ENCODE measurements around the gene SEMA6A. TPM values are rescaled to one million over a fixed set of nuclear protein-coding genes. Genes with fewer than 3 reads are reported as not detected.

SEMA6A gene
- total and polyA plus RNA-seq, 5 donors from 2014 or later, result 0.15 to 1.4 (median 0.54) TPM; not detected in 1

DNA sequence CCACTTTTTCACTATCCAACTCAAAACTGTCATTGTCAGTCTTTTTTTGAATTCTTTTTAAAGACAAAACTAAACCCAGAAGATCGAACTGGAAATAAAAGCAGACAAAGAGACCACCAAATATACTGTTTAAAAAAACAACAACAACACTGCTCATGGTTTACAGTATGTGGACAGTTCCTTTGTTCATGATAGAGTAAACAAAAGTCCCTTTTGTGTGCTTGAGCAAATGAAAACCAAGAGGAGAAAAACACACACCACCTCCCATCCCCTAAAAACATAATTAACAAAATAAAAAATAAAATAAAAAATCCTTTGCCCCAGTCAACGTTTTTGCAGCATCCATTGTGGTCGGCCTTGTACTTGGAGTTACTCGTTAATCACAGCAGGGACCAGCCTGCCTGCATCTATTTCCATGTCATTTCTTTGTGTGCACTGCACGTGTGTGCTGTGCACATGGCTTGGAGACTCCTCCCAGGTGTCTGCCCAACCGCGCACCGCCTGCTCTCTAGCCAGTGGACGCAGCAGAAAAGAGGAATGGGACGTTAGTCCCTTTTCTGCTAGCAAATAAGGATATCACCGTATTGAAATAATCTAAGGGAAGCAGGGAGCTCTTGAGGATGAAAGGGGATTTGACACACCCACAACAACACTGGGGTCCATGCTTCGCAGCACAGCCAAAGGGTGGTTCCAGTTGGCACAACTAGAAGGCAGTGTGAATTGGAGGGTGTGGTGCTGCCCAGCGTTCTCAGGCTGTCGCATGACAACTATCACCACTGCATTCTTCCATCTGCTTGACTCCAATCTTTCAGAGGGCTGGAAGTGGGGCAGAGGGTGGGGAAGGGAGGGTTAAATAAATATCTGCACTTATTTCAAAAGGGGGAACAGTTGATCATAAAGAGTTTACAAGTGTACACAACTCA, 130.0 kb downstream of the SEMA6A start:
- Mint-ChIP-seq H3K4me3 (no peak overlapping the region), H3K27ac (no peak overlapping the region), H3K36me3 (peaks cover 25% of the 10 kb centered on the region), H3K27me3 (no peaks in the 10 kb centered on the region), H3K9me3 (no peaks in the 10 kb centered on the region), H3K4me1 (no peaks in the 10 kb centered on the region)
- no peak for ATAC-seq (ENCODE audit: low read depth in 2 of 2)
- Histone ChIP-seq H3K4me3 (ENCODE audit: low read depth, low read length) (no peak overlapping the region), H3K36me3 (ENCODE audit: control insufficient read depth, insufficient read depth, low read length) (peaks cover 2% of the 10 kb centered on the region), H3K4me1 (ENCODE audit: control insufficient read depth, insufficient read depth, low read length, poor library complexity, severe bottlenecking) (no peaks in the 10 kb centered on the region), H3K27me3 (ENCODE audit: control insufficient read depth, insufficient read depth, low read length) (no peaks in the 10 kb centered on the region), H3K9me3 (ENCODE audit: control insufficient read depth in 2 of 2, low read length in 2 of 2) (no peaks in the 10 kb centered on the region), H3K27ac (ENCODE audit: insufficient read depth, low read length, poor library complexity, severe bottlenecking) (no peak overlapping the region)
- no peak for DNase-seq

DNA sequence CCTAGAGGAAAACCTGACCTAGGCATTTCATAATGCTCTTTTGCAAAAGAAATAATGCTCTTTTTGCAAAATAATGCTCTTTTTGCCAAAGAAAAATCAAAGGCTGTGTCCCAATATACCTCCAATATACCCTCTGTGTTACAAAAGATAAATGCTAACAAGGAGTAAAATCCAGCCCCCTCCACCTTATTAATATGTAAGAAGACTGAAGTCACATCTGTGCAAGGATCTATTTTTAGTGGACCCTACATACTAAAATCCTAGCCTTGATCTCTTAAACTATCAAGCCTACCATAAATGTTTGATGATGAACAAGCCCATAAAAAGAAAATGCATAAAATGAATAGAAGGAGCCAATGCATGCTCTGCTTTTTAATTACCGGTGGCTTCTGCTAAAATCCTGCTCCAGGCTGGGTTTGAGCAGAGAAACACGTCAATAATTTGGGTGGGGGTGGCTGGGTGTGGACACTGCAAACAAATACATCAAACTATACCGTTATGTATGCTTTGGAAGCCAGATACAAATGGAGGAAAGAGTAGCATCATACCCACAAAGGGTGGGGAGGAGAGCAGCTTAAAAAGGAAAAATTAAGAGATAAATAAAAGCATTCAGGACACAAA, 131.6 kb downstream of the SEMA6A start:
- Histone ChIP-seq H3K27me3 (ENCODE audit: control insufficient read depth, insufficient read depth, low read length) (no peaks in the 10 kb centered on the region), H3K9me3 (ENCODE audit: control insufficient read depth in 2 of 2, low read length in 2 of 2) (no peaks in the 10 kb centered on the region), H3K4me3 (ENCODE audit: low read depth, low read length) (no peak overlapping the region), H3K4me1 (ENCODE audit: control insufficient read depth, insufficient read depth, low read length, poor library complexity, severe bottlenecking) (no peaks in the 10 kb centered on the region), H3K36me3 (ENCODE audit: control insufficient read depth, insufficient read depth, low read length) (peaks cover 2% of the 10 kb centered on the region), H3K27ac (ENCODE audit: insufficient read depth, low read length, poor library complexity, severe bottlenecking) (no peak overlapping the region)
- H3K4me1 Mint-ChIP-seq, result no peaks in the 10 kb centered on the region
- ATAC-seq (ENCODE audit: low read depth in 2 of 2) (no peak), DNase-seq (no peak)
- H3K4me3 Mint-ChIP-seq, result no peak overlapping the region
- no peak overlapping the region for H3K27ac Mint-ChIP-seq
- no peaks in the 10 kb centered on the region for H3K27me3 Mint-ChIP-seq
- H3K9me3 Mint-ChIP-seq, result no peaks in the 10 kb centered on the region
- H3K36me3 Mint-ChIP-seq, result peaks cover 16% of the 10 kb centered on the region

DNA sequence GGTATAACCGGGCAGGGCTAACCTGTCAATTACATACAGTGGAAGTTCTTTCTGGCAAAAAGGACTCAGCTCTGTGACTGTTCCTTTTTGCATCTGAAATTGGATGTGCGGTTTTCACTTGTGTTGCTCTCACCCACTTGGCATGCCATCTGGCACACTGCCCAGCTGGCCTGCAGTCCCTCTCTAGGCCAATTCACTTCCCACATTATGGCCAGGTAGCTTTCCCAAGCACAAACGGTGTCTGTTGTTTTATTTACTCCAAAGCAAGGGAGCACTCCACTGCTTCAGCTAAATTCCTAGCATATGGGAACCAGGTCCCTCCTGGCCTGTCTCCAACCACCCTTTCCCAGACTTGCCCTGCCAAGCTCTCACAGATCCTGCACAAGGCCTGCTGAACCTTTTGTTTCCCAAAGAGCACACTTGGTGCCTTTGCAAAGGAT, 132.5 kb downstream of the SEMA6A start:
- no peak for ATAC-seq (ENCODE audit: low read depth in 2 of 2)
- Histone ChIP-seq H3K27ac (ENCODE audit: insufficient read depth, low read length, poor library complexity, severe bottlenecking) (no peak overlapping the region), H3K9me3 (ENCODE audit: control insufficient read depth in 2 of 2, low read length in 2 of 2) (no peaks in the 10 kb centered on the region), H3K36me3 (ENCODE audit: control insufficient read depth, insufficient read depth, low read length) (peaks cover 2% of the 10 kb centered on the region), H3K4me1 (ENCODE audit: control insufficient read depth, insufficient read depth, low read length, poor library complexity, severe bottlenecking) (no peaks in the 10 kb centered on the region), H3K4me3 (ENCODE audit: low read depth, low read length) (no peak overlapping the region), H3K27me3 (ENCODE audit: control insufficient read depth, insufficient read depth, low read length) (no peaks in the 10 kb centered on the region)
- no peaks in the 10 kb centered on the region for H3K27me3 Mint-ChIP-seq
- no peak for DNase-seq
- no peak overlapping the region for H3K4me3 Mint-ChIP-seq
- no peaks in the 10 kb centered on the region for H3K9me3 Mint-ChIP-seq
- H3K36me3 Mint-ChIP-seq, result peaks cover 20% of the 10 kb centered on the region
- no peak overlapping the region for H3K27ac Mint-ChIP-seq
- no peaks in the 10 kb centered on the region for H3K4me1 Mint-ChIP-seq

DNA sequence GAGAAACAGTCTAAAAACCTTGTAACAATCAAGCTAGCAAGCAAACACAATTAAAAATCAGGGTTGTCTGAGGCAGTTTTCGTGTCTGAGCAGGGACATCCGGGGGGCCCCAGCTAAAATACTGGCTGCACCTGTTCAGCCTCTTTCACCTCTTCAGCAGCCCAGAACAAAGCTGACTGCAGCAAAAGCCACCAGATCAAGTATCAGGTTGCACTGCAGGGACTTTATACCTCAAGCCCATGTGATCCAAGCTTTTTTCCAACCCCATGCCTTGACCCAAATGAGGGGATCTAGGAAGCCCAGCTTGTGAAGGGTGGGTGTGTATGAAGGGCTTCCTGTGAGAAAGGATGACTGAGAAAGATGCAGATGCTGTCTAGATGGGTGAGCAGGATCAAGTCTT, 133.4 kb downstream of the SEMA6A start:
- no peak overlapping the region for H3K4me3 Mint-ChIP-seq
- no peaks in the 10 kb centered on the region for H3K4me1 Mint-ChIP-seq
- peaks cover 26% of the 10 kb centered on the region for H3K36me3 Mint-ChIP-seq
- Histone ChIP-seq H3K27ac (ENCODE audit: insufficient read depth, low read length, poor library complexity, severe bottlenecking) (no peak overlapping the region), H3K27me3 (ENCODE audit: control insufficient read depth, insufficient read depth, low read length) (no peaks in the 10 kb centered on the region), H3K4me1 (ENCODE audit: control insufficient read depth, insufficient read depth, low read length, poor library complexity, severe bottlenecking) (no peaks in the 10 kb centered on the region), H3K9me3 (ENCODE audit: control insufficient read depth in 2 of 2, low read length in 2 of 2) (no peaks in the 10 kb centered on the region), H3K36me3 (ENCODE audit: control insufficient read depth, insufficient read depth, low read length) (no peaks in the 10 kb centered on the region), H3K4me3 (ENCODE audit: low read depth, low read length) (no peak overlapping the region)
- DNase-seq (no peak), ATAC-seq (ENCODE audit: low read depth in 2 of 2) (no peak)
- no peak overlapping the region for H3K27ac Mint-ChIP-seq
- H3K9me3 Mint-ChIP-seq, result no peaks in the 10 kb centered on the region
- no peaks in the 10 kb centered on the region for H3K27me3 Mint-ChIP-seq

DNA sequence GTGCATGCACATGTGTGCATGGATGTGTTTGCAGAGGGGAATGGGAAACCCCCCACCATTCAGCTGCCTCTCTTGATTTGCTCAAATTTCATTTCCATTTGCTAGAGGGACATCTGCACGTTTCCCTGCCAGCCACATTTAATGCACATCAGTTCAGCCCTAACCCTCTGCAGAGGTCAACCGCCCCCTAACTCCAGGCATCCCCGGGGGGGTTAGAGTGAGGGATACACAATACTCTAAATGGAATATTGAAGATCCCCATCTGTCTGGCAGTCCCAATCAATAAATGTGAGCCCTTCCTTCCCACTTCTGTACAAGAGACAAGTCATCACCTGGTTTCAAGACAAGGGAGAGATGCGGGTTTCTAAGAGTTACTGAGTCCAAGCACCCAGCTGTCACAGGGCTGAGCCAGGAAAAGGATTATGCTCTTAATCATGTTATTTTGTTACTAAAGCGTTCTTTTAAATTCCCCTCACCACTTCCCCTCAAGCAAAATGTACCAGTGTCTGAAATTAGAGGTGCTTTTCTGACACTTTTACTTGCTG, 134.1 kb downstream of the SEMA6A start:
- no peak for DNase-seq
- no peaks in the 10 kb centered on the region for H3K36me3 ChIP-seq (ENCODE audit: control insufficient read depth, insufficient read depth, low read length)
- H3K4me3 ChIP-seq (ENCODE audit: low read depth, low read length), result no peak overlapping the region
- H3K27ac Mint-ChIP-seq, result no peak overlapping the region
- no peaks in the 10 kb centered on the region for H3K4me1 Mint-ChIP-seq
- H3K27me3 Mint-ChIP-seq, result no peaks in the 10 kb centered on the region
- H3K4me1 ChIP-seq (ENCODE audit: control insufficient read depth, insufficient read depth, low read length, poor library complexity, severe bottlenecking), result no peaks in the 10 kb centered on the region
- H3K27me3 ChIP-seq (ENCODE audit: control insufficient read depth, insufficient read depth, low read length), result no peaks in the 10 kb centered on the region
- H3K36me3 Mint-ChIP-seq, result peaks cover 33% of the 10 kb centered on the region
- no peak overlapping the region for H3K4me3 Mint-ChIP-seq
- H3K9me3 ChIP-seq (ENCODE audit: control insufficient read depth in 2 of 2, low read length in 2 of 2), result no peaks in the 10 kb centered on the region
- H3K9me3 Mint-ChIP-seq, result no peaks in the 10 kb centered on the region
- no peak overlapping the region for H3K27ac ChIP-seq (ENCODE audit: insufficient read depth, low read length, poor library complexity, severe bottlenecking)
- no peak for ATAC-seq (ENCODE audit: low read depth in 2 of 2)

DNA sequence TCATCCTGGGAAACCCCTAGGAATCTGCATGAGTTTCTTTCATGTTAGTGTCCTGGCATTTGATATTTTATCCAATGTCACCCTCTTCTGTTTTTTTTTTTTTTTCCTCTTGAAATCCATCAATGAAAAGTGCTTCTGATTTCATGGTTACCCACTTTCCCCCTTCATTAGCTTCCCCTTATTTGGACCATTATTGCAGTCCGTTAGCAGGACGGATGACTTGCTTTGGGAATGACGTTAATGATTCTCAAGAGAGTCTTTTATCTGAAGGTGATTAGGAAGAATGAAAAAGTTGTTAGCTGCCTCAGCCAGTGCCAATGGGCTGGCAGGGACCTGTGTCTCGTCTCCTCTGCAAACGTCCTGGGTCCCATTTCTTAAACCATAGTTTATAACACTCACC, 134.7 kb downstream of the SEMA6A start:
- no peaks in the 10 kb centered on the region for H3K27me3 ChIP-seq (ENCODE audit: control insufficient read depth, insufficient read depth, low read length)
- Mint-ChIP-seq H3K36me3 (peaks cover 32% of the 10 kb centered on the region), H3K27ac (no peak overlapping the region), H3K4me1 (no peaks in the 10 kb centered on the region), H3K4me3 (no peak overlapping the region), H3K27me3 (no peaks in the 10 kb centered on the region), H3K9me3 (no peaks in the 10 kb centered on the region)
- H3K4me3 ChIP-seq (ENCODE audit: low read depth, low read length), result no peak overlapping the region
- no peaks in the 10 kb centered on the region for H3K36me3 ChIP-seq (ENCODE audit: control insufficient read depth, insufficient read depth, low read length)
- no peak for DNase-seq
- H3K27ac ChIP-seq (ENCODE audit: insufficient read depth, low read length, poor library complexity, severe bottlenecking), result no peak overlapping the region
- ATAC-seq (ENCODE audit: low read depth in 2 of 2), result no peak
- H3K4me1 ChIP-seq (ENCODE audit: control insufficient read depth, insufficient read depth, low read length, poor library complexity, severe bottlenecking), result no peaks in the 10 kb centered on the region
- no peaks in the 10 kb centered on the region for H3K9me3 ChIP-seq (ENCODE audit: control insufficient read depth in 2 of 2, low read length in 2 of 2)

DNA sequence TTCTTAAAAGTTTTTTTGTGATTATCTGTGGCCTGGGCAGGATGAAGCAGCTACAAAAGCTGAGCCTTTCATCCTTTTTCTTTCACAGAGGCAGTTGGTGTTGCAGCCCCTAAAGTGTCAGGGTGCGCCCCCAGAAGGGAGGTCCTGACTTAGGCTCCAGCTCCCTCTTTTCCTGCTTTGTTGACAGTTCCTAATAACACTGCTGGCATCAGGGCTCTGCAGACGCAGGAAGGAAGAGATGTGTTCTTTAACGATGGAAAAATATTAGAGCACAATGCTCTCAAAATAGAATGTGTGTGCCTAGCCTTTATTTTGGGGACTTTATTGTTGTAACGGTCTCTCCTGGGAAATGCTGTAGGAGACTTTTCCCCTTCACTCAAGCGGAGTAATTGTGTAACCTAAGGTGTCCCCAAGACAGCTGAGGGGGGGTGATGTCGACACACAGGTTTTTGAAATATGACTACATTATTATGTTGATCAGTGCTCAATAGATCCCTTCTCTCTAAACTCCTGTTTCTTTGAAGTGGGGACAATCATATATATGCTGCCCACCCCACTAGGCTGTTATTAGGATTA, 135.6 kb downstream of the SEMA6A start:
- DNase-seq (no peak), ATAC-seq (ENCODE audit: low read depth in 2 of 2) (no peak)
- H3K27me3 ChIP-seq (ENCODE audit: control insufficient read depth, insufficient read depth, low read length), result no peaks in the 10 kb centered on the region
- peaks cover 32% of the 10 kb centered on the region for H3K36me3 Mint-ChIP-seq
- no peaks in the 10 kb centered on the region for H3K9me3 ChIP-seq (ENCODE audit: control insufficient read depth in 2 of 2, low read length in 2 of 2)
- no peak overlapping the region for H3K27ac ChIP-seq (ENCODE audit: insufficient read depth, low read length, poor library complexity, severe bottlenecking)
- no peak overlapping the region for H3K4me3 ChIP-seq (ENCODE audit: low read depth, low read length)
- no peak overlapping the region for H3K27ac Mint-ChIP-seq
- H3K4me3 Mint-ChIP-seq, result no peak overlapping the region
- no peaks in the 10 kb centered on the region for H3K4me1 Mint-ChIP-seq
- no peaks in the 10 kb centered on the region for H3K4me1 ChIP-seq (ENCODE audit: control insufficient read depth, insufficient read depth, low read length, poor library complexity, severe bottlenecking)
- H3K27me3 Mint-ChIP-seq, result no peaks in the 10 kb centered on the region
- H3K36me3 ChIP-seq (ENCODE audit: control insufficient read depth, insufficient read depth, low read length), result no peaks in the 10 kb centered on the region
- H3K9me3 Mint-ChIP-seq, result no peaks in the 10 kb centered on the region
